ENCODE measurements around the gene DENND5A.

Gene DENND5A

DNA sequence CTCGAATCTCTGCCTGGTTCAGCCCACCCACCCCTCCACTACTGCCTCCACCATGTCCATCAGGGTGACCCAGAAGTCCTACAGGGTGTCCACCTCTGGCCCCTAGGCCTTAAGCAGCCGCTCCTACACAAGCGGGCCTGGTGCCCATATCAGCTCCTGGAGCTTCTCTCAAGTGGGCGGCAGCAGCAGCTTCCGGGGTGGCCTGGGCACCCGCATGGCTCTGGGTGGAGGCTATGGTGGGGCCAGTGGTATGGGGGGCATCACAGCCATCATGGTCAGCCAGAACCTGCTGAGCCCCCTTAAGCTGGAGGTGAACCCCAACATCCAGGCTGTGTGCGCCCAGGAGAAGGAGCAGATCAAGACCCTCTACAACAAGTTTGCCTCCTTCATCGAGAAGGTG, 170.7 kb downstream of the DENND5A start:
- ChIA-PET POLR2A (no interaction called here), CTCF (interaction anchor here (1.3 to 5.1 kb wide), 7 partner anchors 16 to 179 kb away, joined by 3 to 39 read pairs (median 8); no protein-coding TSS in a partner anchor)
- TF ChIP-seq, protein P1, sequence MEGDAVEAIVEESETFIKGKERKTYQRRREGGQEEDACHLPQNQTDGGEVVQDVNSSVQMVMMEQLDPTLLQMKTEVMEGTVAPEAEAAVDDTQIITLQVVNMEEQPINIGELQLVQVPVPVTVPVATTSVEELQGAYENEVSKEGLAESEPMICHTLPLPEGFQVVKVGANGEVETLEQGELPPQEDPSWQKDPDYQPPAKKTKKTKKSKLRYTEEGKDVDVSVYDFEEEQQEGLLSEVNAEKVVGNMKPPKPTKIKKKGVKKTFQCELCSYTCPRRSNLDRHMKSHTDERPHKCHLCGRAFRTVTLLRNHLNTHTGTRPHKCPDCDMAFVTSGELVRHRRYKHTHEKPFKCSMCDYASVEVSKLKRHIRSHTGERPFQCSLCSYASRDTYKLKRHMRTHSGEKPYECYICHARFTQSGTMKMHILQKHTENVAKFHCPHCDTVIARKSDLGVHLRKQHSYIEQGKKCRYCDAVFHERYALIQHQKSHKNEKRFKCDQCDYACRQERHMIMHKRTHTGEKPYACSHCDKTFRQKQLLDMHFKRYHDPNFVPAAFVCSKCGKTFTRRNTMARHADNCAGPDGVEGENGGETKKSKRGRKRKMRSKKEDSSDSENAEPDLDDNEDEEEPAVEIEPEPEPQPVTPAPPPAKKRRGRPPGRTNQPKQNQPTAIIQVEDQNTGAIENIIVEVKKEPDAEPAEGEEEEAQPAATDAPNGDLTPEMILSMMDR (IDR thresholded peaks at IDR 0.05; ENCODE audit: control extremely low read depth, extremely low read depth, low read depth, missing control alignments): no peak
- DNase-seq (ENCODE audit: extremely low spot score): no peak

DNA sequence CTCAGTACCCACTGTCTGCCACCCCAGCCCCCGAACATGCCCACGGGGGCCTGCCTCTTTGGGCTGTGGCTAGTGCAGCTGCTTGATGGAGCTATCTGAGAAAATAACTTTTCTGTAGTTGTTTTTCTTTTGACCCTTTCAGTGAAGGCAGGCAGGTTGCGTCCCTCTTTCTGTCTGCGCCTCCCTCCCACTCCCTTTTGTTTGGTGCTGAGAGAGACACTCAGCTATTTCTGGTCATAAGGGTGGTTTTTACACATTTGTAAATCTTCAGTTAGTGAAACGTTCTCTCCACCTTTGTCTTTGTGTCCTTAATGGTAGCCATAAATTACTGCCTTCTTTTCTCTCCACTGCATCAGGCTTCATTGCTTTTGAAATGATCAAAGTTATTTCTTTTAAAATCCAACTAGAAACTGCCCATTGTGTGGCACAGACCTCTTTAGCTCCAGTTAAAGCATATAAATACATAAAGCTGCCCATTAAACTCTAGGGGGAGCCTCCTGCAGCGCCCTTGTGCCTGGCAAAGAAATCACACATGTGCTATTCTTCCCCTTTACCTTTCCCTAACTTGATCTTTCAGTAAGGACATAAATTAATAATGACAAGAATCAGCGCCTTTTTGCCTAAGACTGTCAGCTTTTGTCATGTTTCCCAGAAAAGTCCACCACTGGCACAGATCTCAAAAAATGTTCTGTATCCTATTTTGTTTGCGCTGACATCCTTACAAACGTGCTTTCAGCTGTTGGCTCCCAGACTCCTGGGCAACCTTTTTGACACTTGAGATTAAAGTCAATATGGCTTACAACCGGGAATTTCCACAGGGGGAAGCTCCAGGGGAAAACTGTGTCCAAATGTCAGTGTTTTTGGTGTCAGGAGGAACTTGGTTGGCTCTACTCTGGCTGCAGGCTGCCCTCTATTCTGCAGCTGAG, 172.0 kb downstream of the DENND5A start:
- DNase-seq (ENCODE audit: extremely low spot score): no peak
- TF ChIP-seq, protein P1 (IDR thresholded peaks at IDR 0.05; ENCODE audit: control extremely low read depth, extremely low read depth, low read depth, missing control alignments): peak; percentile 8
- ChIA-PET CTCF (interaction anchor here (0.9 to 5.1 kb wide), 11 partner anchors 17 to 178 kb away, joined by 3 to 39 read pairs (median 3); no protein-coding TSS in a partner anchor), POLR2A (no interaction called here)

DNA sequence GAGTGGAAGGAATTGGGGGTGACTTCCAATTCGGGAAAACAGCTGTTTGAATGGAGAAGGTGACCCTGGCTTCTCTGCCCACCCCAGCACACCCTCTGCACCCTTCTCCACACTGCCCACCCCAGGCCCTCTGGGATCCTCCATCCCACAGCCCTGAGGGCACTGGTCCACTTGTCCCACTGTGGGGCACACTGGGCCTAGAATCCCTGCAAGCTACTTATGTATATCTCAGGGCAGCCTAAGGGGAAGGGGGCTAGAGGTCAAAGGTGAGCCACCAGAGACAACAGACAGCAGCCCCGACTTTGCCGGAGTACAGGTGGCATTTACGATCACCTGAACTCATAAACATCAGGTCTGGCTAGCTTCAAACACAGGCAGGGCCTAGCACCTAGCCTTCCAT, 173.1 kb downstream of the DENND5A start:
- CTCF ChIA-PET: interaction anchor here (0.9 to 5.1 kb wide), 10 partner anchors 12 to 133 kb away, joined by 3 to 39 read pairs (median 4); no protein-coding TSS in a partner anchor

DNA sequence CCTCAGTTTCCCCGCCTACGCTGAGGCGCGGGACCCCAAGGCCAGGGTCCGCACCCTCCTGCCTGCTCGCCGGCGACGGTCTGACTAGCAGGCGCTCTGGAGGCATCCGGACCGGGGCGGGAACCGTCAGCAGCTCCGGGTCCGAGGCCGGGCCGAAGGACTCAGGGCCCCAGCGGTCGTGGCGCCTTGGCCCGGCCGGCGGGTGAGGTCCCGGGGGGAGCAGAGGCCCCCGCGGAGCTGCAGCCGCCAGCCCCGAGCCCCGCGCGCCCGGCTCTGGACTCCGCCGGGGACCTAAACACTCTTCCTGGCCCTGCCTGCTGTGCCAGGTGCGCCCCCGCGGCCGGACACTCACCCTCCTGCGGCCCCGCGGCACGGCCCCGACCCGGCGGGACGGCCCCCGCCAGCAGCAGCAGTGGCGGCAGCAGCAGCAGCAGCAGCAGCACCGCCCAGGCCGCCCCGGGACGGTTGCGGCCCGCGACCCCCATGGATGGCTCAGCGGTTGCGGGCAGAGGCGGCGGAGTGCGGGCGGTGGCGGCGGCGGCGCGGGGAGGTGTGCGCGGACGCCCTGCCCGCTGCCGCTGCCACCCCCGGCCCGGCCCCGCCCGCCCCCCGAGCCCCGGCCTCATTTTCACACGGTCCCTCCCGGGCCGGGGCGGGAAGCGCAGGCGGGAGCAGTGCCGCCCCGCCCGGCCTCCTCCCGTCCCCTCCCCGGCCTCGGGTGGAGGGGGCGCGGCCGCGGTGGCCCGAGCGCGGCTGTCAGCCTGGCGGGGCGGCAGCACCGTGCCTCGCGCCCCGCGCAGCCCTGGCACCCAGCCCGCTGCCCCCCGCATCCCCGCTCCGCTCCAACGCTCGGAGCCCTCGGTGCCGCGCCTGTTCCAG, 173.9 kb downstream of the DENND5A start, which contains the start of gene SCUBE2:
TSS of gene SCUBE2 (minus strand) at position 556 of the 879 bp plus-strand sequence. CDS start at position 485, 71 bp downstream.
- TF ChIP-seq, protein P1 (IDR thresholded peaks at IDR 0.05; ENCODE audit: control extremely low read depth, extremely low read depth, low read depth, missing control alignments): no peak
- peak; percentile 38 for DNase-seq (ENCODE audit: extremely low spot score)
- ChIA-PET POLR2A (no interaction called here), CTCF (interaction anchor here (1.7 to 2.1 kb wide), 3 partner anchors 11 to 31 kb away, joined by 4 to 5 read pairs (median 4); no protein-coding TSS in a partner anchor)

More for the DNA sequence above, 173.1 kb downstream of the DENND5A start:
- TF ChIP-seq, protein P1 (IDR thresholded peaks at IDR 0.05; ENCODE audit: control extremely low read depth, extremely low read depth, low read depth, missing control alignments): no peak
- POLR2A ChIA-PET: no interaction called here
- no peak for DNase-seq (ENCODE audit: extremely low spot score)

DNA sequence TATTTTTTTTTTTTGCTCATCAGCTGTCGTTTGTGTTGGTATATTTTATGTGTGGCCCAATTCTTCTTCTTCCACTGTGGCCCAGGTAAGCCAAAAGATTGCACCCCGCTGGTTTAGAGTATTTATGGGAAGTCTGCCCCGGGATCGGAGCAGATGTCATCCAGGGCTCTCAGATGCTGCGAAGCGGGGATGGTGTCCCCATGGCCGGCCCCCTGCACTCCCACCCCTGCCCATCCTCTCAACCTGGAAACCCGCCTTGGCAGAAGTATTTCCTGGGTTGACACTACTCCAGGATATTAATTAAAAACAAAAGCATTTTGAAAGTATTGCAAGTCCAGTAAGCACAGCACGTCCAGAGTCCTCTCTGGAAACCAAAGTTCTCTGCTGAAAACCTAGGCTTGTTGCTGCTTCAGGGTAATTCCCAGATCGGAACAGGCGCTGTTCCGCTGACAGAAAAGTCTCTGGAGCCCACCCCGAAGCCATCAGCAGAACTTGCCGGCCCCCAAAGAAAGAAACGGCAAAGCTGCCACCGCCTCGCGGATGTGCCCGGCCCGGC, 174.6 kb downstream of the DENND5A start:
- no peak for DNase-seq (ENCODE audit: extremely low spot score)
- POLR2A ChIA-PET: no interaction called here
- CTCF ChIA-PET: interaction anchor here (1.4 to 3.0 kb wide), 5 partner anchors 12 to 416 kb away, joined by 4 to 14 read pairs (median 4); no protein-coding TSS in a partner anchor
- TF ChIP-seq, protein P1 (IDR thresholded peaks at IDR 0.05; ENCODE audit: control extremely low read depth, extremely low read depth, low read depth, missing control alignments): no peak

Measured in GM10248 (cell line).